NCI-H1694 treated with DMSO at 0.1 percent for 48 hours (cell line): ENCODE results near the gene IFNGR1.
"Not testable (repeated sequence)": the region's sequence is repeated elsewhere in the genome, so short reads cannot be mapped to it uniquely, and the experiment has no call there.

ENCODE experiments used
- DNase-seq: peaks from one replicate; lab custom pipeline; 2025; lab: John Stamatoyannopoulos, UW

The IFNGR1 gene

GRCh38 chr6:137218917-137219663, at the start of gene IFNGR1:
IFNGR1 (minus strand) TSS chr6:137219385; CDS start chr6:137219327, 58 bp downstream.
- DNase-seq: peak; percentile 61

- DNase-seq: no peak
Measured at GRCh38 chr6:137268911-137269310, 49.7 kb upstream of the IFNGR1 start.

DNA sequence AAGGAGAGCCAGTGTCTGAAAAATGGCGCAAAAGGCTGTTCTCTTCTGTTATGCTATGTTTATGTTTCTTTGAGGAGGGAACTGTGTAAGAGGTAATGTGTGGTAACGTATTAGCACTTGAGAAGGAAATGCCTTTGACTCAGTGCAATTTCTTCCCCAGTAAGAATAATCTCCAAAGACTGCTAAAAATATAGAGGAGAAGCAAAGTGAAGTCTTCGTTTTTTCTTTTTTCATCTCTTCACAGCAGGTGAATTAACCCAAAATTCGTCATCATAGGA, 47.1 kb upstream of the IFNGR1 start:
- no peak for DNase-seq

GRCh38 chr6:137265561-137266308, 46.5 kb upstream of the IFNGR1 start:
- DNase-seq: no peak

GRCh38 chr6:137264311-137265075, 45.3 kb upstream of the IFNGR1 start:
- no peak for DNase-seq

DNA sequence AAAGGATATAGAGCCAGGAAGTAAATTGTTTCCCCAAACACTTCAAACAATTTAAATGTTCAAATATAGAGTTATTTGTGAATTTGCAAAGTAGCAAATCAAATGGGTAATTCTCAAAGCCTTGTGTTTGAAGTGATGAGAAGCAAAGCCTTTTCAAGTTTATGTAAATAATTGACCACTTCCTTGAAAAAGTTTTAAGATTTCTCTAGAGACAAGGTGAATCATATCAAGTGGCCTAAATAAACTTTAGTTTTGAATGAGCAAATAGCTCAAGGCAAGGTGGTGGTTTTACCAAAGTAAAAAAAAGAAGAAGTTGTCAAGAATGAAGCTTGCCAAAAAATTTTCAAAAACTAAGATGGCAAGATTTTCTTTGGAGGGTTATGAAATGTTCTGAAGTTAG, 42.6 kb upstream of the IFNGR1 start:
- no peak for DNase-seq

GRCh38 chr6:137261361-137261760, 42.2 kb upstream of the IFNGR1 start:
- DNase-seq: no peak

DNA sequence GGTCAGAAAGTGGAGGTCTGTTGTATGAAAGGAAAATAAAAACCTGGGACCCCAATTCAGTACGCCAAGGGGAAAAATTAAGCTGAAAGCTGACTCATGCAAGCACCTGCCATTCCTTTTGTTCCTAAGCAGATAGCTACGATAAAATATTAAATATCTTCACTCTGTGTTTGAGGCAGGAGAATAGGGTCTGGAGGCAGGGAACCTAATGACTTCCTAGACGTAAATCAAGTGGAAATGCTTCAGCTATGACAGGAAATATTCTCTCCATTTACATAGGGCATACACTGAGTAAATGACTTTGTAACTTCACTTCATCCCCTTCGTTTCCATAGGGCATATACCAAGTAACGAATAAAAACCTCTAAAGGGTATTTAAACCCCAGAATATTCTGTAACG, 41.0 kb upstream of the IFNGR1 start:
- DNase-seq: no peak

DNA sequence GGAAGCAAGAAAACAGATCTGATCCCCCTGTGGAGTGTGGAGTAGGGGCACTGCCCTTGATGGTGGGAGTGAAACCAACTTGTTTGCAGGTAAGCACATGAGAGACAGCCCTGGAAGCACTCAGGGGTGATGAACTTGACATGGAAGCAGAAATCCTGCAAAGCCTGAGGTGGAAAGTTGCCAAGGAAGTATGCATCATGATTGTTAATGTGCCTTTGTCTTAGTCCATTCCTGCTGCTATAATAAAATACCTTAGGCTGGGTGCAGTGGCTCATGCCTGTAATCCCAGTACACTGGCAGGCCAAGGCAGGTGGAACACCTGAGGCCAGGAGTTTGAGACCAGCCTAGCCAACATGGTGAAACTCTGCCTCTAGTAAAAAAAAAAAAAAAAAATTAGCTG, 40.2 kb upstream of the IFNGR1 start:
- no peak for DNase-seq

GRCh38 chr6:137258170-137258569, 39.0 kb upstream of the IFNGR1 start:
- DNase-seq: no peak

DNA sequence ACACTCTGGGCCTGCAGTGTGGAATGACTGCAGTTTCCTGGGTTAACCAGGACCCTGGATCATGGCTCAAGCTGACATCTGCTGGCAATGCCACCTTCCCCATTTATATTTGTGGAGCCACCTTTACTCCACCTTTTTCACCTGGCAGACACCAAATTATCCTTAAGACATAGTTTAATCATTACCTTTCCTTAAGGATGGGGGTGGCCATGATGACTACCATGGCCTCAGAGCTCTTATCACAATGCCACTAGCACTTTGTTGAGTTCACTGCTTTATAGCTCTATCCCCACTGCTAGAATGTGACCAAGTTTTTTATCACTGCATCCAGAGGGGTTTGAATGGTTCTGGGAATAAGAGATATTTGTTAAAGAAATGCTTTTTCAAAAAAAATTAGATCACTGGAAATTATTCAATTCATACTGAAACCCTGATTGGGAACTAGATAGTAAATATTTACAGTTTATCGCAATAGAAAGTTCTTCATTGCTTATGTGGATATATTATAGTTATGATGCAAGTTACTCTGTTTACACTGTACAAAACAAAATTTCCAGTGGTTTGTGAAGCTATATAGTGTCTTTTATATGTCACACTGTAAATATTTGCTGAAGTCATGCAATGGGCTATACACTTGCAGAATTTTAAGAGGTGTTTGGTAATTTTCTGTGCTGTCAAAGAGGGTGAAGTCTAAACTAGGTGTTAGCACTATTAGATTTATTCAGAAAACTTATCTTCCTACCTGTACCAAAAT, 37.3 kb upstream of the IFNGR1 start:
- no peak for DNase-seq

DNA sequence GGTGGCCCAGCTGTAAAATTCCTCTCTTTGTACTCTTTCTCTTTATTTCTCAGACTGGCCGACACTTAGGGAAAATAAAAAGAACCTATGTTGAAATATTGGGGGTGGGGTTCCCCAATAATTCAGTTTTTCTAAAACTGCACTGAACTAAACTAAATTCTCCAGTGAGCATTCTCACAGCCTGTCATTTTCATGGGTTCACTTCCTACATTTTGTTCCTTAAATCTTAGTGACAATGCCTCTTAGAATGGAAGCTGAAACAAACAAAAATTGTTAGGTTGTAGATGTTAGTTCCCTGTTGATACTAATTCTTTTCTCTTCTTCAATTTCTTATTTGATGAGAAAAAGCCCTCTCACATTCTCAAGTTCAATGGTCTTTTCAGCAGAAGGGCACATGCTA, 35.8 kb upstream of the IFNGR1 start:
- DNase-seq: no peak

DNA sequence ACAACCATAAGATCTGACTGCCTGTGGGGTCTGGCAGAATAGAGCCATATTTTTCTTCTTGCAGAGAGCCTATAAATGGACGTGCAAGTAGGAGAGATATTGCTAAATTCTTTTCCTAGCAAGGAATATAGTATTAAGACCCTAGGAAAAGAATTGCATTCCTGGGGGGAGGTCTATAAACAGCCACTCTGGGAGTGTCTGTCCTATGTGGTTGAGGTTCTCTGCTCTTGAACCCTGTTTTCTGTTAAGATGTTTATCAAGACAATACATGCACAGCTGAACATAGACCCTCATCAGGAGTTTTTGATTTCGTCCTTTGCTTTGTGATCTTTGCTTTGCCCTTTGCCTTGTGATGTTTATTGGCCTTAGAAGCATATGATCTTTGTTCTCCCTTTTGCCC, 35.2 kb upstream of the IFNGR1 start:
- DNase-seq: not testable (repeated sequence)

DNA sequence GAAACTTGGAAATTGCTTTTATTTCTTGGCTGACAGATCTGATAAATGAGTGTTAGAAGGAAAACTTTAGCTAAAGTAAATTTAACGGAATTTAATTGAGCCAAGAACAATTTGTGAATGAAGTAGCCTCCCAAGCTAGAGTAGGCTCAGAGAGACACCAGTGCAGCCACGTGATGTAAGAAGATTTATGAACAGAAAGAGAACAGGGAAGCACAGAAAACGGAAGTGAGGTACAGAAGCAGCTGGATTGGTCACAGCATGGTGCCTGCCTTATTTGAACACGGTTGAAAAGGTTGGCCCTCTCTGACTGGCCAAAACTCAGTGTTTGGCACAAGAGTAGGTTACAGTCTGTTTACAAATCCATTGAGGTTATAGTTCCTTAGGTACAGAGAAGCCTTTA, 29.5 kb upstream of the IFNGR1 start:
- DNase-seq: no peak

DNA sequence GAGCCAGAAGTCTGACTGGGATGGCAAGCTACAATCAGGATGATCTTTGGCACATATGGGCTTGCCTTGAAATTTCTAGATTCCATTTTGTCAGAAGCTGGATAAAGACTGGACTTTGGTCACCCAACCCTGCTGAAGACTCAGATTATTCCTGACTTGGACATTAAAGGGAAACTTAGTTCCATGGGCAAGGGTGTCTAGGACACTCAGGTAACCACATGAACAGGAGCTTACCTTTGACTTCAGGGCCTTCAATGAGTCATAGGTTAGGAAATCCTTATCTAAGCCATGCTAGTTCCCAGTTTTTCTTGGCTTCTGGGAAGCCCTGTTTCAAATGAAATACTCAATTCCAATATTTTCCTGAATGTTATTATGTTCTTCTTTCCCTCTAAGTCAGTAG, 28.5 kb upstream of the IFNGR1 start:
- no peak for DNase-seq

DNA sequence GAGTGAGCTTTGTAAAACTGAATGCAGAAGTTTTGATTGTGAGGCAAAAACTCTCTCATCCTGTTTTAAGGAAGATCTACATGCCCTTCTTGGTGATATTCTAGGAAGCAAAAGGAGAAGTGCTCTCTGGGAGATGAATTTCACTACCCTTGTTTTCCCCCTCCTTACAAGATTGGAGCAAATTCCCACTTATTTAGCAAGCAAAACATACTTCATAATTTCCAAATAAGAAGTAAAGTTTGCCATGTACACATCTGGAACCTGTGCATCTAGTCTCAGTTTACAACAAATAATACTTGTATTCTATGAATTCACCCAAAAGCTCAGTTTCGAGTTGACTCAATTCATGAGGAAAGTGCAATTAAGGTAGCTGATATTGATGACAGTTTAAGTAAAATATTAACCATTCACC, 27.6 kb upstream of the IFNGR1 start:
- no peak for DNase-seq

DNA sequence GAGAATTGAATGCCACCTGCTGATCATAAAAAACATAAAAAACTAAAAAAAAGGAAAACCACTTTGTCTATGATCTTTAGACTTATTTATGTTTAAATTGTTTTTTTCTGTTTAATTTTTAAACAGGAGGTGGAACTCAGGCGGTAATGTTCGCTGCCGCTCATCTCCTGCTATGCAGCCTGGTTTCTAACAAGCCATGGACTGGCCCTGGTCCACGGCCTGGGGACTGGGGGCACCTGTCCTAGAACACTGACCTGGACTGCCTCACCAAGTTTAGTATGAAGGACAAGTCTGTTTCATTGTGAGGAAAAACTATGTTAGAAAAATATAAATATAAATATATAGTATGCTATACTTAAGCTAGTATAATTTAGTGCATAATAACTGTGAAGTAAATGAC, 27.0 kb upstream of the IFNGR1 start:
- no peak for DNase-seq

GRCh38 chr6:137241481-137242038, 22.4 kb upstream of the IFNGR1 start:
- DNase-seq: no peak

DNA sequence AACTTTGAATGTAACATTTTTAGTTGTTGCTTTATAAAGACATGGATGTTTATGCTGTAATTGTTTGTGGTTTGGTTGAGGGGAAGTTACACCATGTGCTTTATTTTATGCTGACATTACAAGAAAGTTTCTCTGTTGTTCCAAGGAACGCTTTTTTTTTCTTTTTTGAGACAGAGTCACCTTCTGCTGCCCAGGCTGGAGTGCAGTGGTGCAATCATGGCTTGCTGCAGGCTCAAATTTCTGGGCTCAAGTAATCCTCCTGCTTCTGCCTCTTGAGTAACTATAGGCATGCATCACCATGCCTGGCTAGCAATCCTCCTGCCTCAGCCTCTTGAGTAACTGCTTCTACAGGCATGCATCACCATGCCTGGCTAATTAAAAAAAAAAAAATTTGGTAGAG, 21.0 kb upstream of the IFNGR1 start:
- DNase-seq: no peak

- DNase-seq: no peak
Measured at GRCh38 chr6:137237413-137238170, 18.4 kb upstream of the IFNGR1 start.
